ENCODE results near the gene SMAD6.

SMAD6 gene

DNA sequence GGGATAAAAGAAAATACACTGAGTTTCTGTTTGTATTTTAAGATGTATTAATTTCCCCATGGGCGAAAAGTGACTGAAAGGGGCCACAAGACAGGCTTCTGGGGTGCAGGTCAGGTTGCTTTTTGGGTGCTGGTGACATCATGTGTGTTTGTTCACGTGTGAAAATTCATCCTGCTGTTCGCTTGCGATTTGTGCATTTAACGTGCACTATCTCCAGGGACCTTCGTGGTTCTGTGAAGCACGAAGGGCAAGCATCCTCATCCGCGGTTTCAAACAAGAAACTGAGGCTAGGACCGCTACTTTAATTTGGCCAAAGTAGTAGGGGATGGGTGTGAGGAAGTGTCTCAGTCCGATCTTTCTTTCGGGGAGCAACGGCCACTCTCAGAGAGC lies 1.6 kb upstream of the SMAD6 start:
- TF ChIP-seq, protein P1, sequence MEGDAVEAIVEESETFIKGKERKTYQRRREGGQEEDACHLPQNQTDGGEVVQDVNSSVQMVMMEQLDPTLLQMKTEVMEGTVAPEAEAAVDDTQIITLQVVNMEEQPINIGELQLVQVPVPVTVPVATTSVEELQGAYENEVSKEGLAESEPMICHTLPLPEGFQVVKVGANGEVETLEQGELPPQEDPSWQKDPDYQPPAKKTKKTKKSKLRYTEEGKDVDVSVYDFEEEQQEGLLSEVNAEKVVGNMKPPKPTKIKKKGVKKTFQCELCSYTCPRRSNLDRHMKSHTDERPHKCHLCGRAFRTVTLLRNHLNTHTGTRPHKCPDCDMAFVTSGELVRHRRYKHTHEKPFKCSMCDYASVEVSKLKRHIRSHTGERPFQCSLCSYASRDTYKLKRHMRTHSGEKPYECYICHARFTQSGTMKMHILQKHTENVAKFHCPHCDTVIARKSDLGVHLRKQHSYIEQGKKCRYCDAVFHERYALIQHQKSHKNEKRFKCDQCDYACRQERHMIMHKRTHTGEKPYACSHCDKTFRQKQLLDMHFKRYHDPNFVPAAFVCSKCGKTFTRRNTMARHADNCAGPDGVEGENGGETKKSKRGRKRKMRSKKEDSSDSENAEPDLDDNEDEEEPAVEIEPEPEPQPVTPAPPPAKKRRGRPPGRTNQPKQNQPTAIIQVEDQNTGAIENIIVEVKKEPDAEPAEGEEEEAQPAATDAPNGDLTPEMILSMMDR (IDR thresholded peaks at IDR 0.05; ENCODE audit: low read depth, low read length, missing control alignments), result no peak
- DNase-seq (ENCODE audit: low read depth), result no peak
- H3K4me3 ChIP-seq (ENCODE audit: low read depth, low read length), result peak overlapping the region; percentile 65

DNA sequence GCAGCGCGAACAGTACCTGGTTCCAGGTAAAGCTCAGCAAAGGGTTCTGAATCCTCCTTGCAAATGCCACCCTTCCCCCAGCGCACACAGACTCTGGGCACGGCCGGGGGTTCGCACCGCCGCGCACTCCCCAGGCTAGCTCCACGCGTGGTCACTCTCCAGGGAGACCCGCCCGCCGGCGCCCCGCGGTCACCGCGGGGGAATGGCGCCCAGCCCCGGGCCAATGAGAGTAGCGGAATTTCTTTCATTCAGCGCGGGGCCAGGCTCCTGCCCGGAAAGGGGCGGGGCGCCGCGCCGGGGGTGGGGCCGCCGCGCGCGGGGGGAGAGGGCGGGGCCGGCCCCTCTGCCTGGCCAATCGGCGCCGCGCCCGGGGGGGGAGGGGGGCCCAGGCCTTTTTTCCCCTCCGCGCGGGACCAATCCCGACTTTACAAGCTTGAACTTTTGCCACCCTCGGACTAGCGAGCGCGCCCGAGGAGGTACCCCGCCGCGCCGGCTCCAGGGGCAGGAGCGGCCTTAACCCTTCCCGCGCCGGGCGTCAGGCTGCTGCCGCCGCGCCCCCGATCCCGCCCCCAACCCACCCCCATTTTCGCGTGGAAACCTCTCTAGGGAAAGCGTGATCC lies 1.1 kb upstream of the SMAD6 start:
- TF ChIP-seq, protein P1 (IDR thresholded peaks at IDR 0.05; ENCODE audit: low read depth, low read length, missing control alignments), result no peak
- H3K4me3 ChIP-seq (ENCODE audit: low read depth, low read length), result peak overlapping the region; percentile 65
- DNase-seq (ENCODE audit: low read depth), result no peak

DNA sequence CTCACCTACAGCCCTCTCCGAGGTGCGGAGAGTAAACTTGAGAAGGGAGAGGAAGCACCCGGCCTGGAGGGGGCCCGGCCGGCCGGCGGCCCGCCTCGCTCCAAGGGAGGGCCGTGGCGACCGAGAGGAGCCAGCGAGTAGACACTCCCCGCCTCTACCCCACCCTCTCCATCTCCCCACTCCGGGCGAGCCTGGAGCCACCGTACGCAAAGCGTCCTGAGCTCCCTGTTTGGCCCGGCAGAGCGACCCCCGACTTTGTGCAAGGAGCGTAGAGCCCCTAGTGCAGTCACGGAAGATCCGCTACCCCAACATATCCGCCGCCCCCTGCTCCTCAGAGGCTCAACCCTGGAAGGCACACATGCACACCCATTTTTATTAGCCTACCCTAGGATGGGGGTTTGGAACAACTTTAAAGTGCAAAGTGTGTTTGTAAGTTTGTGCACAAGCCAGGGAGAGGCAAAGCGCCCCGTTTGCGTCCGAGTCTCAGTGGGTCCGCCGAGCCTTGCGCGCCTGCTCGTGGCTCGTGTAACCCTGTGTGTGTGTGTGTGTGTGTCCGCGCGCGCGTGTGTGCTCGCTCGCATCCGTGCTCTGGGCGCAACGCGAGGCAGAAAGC lies 508 bp upstream of the SMAD6 start:
- no peak for DNase-seq (ENCODE audit: low read depth)
- peak overlapping the region; percentile 65 for H3K4me3 ChIP-seq (ENCODE audit: low read depth, low read length)
- TF ChIP-seq, protein P1 (IDR thresholded peaks at IDR 0.05; ENCODE audit: low read depth, low read length, missing control alignments), result no peak

DNA sequence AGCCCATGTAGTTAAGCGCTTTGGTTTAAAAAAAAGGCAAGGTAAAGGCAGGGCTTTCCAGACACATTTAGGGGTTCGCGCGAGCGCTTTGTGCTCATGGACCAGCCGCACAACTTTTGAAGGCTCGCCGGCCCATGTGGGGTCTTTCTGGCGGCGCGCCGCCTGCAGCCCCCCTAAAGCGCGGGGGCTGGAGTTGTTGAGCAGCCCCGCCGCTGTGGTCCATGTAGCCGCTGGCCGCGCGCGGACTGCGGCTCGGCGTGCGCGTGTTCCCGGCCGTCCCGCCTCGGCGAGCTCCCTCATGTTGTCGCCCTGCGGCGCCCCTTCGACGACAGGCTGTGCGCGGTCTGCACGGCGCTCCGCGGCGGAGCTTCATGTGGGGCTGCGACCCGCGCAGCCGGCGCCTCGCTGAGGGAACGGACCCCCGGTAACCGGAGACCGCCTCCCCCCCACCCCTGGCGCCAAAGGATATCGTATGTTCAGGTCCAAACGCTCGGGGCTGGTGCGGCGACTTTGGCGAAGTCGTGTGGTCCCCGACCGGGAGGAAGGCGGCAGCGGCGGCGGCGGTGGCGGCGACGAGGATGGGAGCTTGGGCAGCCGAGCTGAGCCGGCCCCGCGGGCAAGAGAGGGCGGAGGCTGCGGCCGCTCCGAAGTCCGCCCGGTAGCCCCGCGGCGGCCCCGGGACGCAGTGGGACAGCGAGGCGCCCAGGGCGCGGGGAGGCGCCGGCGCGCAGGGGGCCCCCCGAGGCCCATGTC lies 927 bp downstream of the SMAD6 start:
- no peak for DNase-seq (ENCODE audit: low read depth)
- no peak overlapping the region; the same call in none of the 2 replicates for H3K4me3 ChIP-seq (ENCODE audit: low read depth, low read length)
- TF ChIP-seq, protein P1 (IDR thresholded peaks at IDR 0.05; ENCODE audit: low read depth, low read length, missing control alignments), result no peak

DNA sequence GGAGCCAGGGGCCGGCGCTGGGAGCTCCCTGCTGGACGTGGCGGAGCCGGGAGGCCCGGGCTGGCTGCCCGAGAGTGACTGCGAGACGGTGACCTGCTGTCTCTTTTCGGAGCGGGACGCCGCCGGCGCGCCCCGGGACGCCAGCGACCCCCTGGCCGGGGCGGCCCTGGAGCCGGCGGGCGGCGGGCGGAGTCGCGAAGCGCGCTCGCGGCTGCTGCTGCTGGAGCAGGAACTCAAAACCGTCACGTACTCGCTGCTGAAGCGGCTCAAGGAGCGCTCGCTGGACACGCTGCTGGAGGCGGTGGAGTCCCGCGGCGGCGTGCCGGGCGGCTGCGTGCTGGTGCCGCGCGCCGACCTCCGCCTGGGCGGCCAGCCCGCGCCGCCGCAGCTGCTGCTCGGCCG lies 1.5 kb downstream of the SMAD6 start:
- TF ChIP-seq, protein P1 (IDR thresholded peaks at IDR 0.05; ENCODE audit: low read depth, low read length, missing control alignments), result no peak
- no peak overlapping the region; the same call in 1 of the 2 replicates for H3K4me3 ChIP-seq (ENCODE audit: low read depth, low read length)
- no peak for DNase-seq (ENCODE audit: low read depth)

DNA sequence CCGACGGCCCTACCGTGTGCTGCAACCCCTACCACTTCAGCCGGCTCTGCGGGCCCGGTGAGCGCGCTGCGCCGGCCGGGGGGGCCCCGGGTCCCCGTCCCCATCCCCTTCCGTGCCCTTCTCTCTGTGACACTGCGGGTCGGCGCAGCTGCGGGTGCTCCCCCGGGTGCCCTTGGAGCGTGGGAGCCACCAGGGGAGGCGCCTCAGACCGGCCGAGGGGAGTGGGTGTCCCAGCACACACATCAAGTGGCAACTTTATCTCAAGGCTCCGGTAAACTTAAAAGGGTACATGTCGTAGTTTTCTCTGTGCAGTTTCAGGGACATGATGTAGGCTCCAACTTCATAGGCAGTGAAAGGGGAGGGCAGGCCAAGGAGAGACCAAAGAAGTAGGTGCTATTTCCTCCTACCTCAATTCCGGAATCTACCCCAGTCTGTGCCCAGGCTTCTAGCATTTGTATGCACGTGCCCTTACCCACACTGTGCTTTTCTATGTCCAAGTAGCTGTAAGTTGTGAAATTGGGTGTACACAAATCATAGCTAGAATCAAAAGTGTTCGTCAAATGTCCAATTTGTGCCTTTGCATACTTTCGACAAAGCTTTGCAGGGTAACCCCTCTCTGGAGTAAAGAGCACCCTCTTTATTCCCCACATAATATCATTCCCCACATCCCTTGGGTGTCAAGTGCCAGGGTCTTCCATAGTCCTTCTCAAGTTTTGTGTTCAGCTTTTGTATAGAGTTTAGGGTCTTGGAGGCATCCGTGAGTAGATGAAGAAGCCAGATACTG lies 2.2 kb downstream of the SMAD6 start:
- no peak overlapping the region; the same call in none of the 2 replicates for H3K4me3 ChIP-seq (ENCODE audit: low read depth, low read length)
- TF ChIP-seq, protein P1 (IDR thresholded peaks at IDR 0.05; ENCODE audit: low read depth, low read length, missing control alignments), result no peak
- DNase-seq (ENCODE audit: low read depth), result no peak
